Skeletal muscle cell (primary cell): ENCODE results near the gene TP73.
A peak's percentile ranks its signal among the peaks of the same experiment; 100 is the strongest.

Experiments
- DNase-seq: peaks from one replicate; pipeline ENCODE4 v3.0.0-alpha.2; 2010; ENCODE audit warnings: low read depth
- H3K4me3 ChIP-seq: 2 replicates; pipeline ENCODE4 v1.5.1; 2011; ENCODE audit warnings: low read depth, mild to moderate bottlenecking, control low read depth, low read length, moderate library complexity

TP73 gene

GRCh38 chr1:3733094-3733882, 81.0 kb downstream of the TP73 start:
- DNase-seq: no peak
- H3K4me3 ChIP-seq: no peak overlapping the region

- H3K4me3 ChIP-seq: no peak overlapping the region
- DNase-seq: no peak
Observed at GRCh38 chr1:3733883-3734589, 81.7 kb downstream of the TP73 start.

- DNase-seq: no peak
- H3K4me3 ChIP-seq: no peak overlapping the region
Observed at GRCh38 chr1:3734602-3735001, 82.3 kb downstream of the TP73 start.

GRCh38 chr1:3735027-3735681, 82.8 kb downstream of the TP73 start:
- DNase-seq: no peak

GRCh38 chr1:3735688-3736087, 83.4 kb downstream of the TP73 start:
- DNase-seq: no peak
- H3K4me3 ChIP-seq: no peak overlapping the region

More at GRCh38 chr1:3735027-3735681, 82.8 kb downstream of the TP73 start:
- no peak overlapping the region for H3K4me3 ChIP-seq

GRCh38 chr1:3736131-3736561, 83.8 kb downstream of the TP73 start:
- H3K4me3 ChIP-seq: no peak overlapping the region
- no peak for DNase-seq

- no peak for DNase-seq
- no peak overlapping the region for H3K4me3 ChIP-seq
Observed at GRCh38 chr1:3736708-3737107, 84.4 kb downstream of the TP73 start.

- DNase-seq: no peak
- no peak overlapping the region for H3K4me3 ChIP-seq
Observed at GRCh38 chr1:3738943-3739342, 86.6 kb downstream of the TP73 start.

- DNase-seq: no peak
Observed at GRCh38 chr1:3740042-3740441, 87.7 kb downstream of the TP73 start.

GRCh38 chr1:3740752-3741151, 88.4 kb downstream of the TP73 start:
- no peak overlapping the region for H3K4me3 ChIP-seq
- DNase-seq: no peak

More at GRCh38 chr1:3740042-3740441, 87.7 kb downstream of the TP73 start:
- no peak overlapping the region for H3K4me3 ChIP-seq

- no peak for DNase-seq
- no peak overlapping the region for H3K4me3 ChIP-seq
Observed at GRCh38 chr1:3741566-3742438, 89.5 kb downstream of the TP73 start.

- DNase-seq: no peak
- H3K4me3 ChIP-seq: no peak overlapping the region
Observed at GRCh38 chr1:3742439-3743298, 90.4 kb downstream of the TP73 start.

- no peak overlapping the region for H3K4me3 ChIP-seq
- DNase-seq: no peak
Observed at GRCh38 chr1:3743421-3743820, 91.1 kb downstream of the TP73 start.

- H3K4me3 ChIP-seq: no peak overlapping the region
- no peak for DNase-seq
Observed at GRCh38 chr1:3743826-3744225, 91.5 kb downstream of the TP73 start.

GRCh38 chr1:3744646-3745045, 92.3 kb downstream of the TP73 start:
- DNase-seq: no peak

GRCh38 chr1:3745071-3745470, 92.8 kb downstream of the TP73 start:
- no peak for DNase-seq
- H3K4me3 ChIP-seq: no peak overlapping the region

More at GRCh38 chr1:3744646-3745045, 92.3 kb downstream of the TP73 start:
- H3K4me3 ChIP-seq: no peak overlapping the region

GRCh38 chr1:3745590-3746381, 93.5 kb downstream of the TP73 start:
- DNase-seq: no peak
- no peak overlapping the region for H3K4me3 ChIP-seq

- H3K4me3 ChIP-seq: peak overlapping the region; percentile 72
- no peak for DNase-seq
Observed at GRCh38 chr1:3746389-3746829, 94.1 kb downstream of the TP73 start.
